ENCODE data around the gene RAB27A.
A peak's percentile ranks its signal among the peaks of the same experiment; 100 is the strongest.
"Not testable (repeated sequence)": the region's sequence is repeated elsewhere in the genome, so short reads cannot be mapped to it uniquely, and the experiment has no call there.

The RAB27A gene

DNA sequence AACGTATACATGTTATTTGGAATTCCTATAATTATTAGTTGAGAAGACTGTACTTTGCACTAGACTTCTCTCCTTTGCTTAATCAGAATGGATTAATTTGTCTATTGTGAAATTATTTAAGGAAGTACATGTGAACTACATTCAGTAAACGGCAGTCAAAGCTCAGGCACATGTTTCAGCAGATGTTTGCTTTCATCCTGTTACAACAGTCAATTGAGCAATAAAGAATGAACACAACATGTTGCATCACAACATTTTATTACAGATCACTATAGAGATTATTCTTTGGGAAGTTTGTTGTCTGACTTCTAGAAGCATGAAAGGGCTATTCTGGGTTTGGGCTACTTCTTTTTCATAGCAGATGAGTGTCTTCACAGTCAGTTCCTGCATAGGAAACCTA, 39.2 kb downstream of the RAB27A start:
- DNase-seq, result peak; percentile 15

DNA sequence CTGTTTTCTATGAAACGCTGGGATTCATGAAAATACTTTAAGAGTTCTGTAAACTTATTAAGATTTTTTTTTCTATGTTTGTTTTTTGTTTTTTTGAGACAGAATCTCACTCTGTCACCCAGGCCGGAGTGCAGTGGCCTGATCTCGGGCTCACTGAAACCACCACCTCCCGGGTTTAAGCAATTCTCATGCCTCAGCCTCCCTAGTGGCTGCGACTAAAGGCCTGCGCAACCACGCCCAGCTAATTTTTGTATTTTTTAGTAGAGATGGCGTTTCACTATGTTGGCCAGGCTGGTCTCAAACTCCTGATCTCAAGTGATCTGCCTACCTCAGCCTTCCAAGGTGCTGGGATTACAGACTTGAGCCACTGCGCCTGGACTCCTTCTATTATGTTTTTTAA, 39.7 kb downstream of the RAB27A start:
- DNase-seq, result not testable (repeated sequence)

DNA sequence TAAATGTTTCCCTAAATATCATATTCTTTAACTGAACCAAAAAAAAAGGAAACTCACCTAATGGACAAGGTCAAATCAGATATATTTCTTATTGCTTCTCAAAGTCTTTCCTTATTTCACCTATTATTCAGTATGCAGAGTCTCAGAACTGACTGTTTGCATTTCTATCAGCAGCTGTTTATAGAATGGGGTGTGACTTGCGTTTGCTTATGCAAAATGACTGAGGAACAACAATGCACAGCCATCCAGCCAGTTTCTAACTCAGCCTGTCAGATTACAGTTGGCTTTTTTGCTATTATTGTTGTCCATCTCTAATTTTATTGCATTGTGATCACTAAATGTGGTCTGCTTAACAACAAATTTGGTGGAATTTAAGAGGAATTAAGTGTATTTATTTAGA, 40.7 kb downstream of the RAB27A start:
- no peak for DNase-seq

DNA sequence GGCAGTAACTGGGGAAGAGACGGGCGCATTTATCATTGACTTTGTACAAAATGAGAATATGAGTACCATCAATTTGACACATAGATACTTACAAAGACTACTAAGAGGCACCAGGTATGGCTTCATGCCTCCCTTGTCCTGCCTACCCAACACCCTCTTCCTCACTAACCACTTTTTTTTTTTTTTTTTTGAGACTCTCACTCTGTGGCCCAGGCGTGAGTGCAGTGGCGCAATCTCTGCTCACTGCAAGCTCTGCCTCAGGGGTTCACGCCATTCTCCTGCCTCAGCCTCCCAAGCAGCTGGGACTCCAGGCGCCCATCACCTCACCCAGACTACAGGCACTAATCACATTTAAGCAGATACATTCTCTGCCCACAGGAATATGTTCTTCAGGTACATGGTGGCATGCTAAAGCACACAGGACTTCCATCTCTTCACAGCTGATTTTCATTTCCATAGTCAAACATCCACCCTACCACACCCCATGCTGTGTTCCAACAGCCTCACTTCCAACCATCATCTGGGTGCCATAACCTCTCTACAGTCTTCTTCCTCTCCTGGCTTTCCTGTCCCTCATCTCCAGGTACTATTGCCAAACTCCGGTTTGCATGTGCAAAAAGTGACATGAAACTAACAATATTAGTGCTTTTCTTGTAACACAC, 41.7 kb downstream of the RAB27A start:
- DNase-seq, result no peak

DNA sequence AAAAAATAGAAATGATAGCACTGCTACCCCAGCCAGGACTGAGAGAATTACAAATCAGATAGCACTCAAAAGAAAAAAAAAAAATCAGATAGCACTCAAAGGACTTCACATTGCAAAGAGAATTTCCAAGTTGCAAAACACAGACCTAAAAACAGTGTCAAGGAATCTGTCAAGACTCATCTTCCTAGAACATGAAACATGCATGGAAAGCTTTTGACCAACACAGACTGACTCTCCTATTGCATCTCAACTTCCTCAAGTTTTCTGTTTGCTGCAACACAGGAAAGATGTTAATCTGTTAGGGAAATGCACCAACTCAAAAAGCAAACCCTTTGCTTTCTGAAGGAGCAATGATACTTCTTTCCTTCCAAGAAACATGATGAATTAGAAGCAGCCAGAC, 42.3 kb downstream of the RAB27A start:
- no peak for DNase-seq

DNA sequence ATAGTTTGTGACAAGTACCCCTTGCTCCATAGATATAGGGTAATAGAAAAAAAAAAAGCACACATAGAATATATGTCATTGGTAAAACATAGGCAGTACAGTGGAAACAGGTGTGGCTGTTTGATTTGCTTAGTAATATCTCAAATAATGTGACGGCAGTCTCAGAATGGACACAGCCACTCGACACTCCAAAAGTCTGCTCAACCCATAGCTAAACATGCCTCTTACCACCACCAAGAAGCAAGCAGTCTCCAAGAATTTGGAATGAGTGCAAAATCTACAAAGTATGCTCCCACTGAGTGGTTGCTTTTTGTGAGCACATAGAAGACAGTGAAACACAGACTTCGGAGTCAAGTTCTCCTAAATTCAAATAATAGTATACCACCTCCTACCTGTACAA, 43.0 kb downstream of the RAB27A start:
- DNase-seq, result no peak

DNA sequence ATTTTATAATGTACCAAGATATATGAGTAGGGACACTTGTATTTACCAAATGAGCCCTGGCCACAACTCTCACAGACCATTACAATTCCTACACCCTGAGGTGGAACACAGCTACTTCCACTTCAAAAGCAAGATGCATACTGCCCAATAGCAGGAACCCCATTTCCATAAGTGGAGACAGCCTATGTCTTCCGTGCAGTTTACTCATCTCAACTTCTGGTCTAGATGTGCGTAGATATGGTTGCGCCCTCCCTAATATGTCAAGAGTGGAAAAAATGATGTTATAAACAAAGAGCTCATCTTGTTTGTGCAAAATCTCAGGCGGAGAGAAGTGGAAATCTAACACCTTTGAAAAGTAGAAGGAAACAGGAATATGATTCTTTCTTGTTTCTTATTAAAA, 44.6 kb downstream of the RAB27A start:
- no peak for DNase-seq

DNA sequence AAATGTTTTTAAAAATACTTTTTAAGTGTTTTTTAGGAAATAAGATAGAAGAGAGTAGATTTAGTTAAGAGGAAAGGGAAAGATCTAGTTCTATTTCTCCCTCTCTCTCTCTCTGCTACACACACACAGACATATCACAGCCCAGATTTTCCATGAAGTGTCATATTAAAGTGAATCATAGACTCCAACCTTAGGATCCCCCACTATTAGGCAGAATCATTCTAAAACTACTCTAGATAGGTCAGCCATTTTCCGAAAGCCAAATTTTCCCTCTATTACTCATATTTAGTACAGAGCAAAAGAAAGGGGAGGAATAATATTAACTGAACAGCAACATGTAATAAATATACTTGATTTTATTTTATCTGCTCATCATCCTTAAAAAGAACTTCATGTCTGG, 47.7 kb downstream of the RAB27A start:
- peak; percentile 44 for DNase-seq

DNA sequence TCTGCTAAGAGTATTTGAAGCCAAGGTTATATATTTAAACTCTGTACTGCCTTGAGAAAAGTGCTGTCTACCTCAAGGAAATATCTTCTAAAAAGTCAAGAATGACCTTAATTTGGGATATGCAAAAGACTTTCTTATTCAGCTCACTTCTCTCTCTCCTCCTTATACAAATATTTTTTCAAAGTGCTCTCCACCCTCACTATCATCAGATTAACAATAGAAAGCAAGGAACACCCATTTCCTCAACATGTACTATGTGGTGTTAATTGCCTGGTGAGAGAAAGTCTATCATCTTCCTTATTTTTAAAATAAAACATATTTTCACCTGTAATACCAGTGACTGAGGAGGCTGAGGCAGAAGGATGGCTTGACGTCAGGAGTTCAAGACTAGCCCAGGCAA, 48.4 kb downstream of the RAB27A start:
- no peak for DNase-seq

DNA sequence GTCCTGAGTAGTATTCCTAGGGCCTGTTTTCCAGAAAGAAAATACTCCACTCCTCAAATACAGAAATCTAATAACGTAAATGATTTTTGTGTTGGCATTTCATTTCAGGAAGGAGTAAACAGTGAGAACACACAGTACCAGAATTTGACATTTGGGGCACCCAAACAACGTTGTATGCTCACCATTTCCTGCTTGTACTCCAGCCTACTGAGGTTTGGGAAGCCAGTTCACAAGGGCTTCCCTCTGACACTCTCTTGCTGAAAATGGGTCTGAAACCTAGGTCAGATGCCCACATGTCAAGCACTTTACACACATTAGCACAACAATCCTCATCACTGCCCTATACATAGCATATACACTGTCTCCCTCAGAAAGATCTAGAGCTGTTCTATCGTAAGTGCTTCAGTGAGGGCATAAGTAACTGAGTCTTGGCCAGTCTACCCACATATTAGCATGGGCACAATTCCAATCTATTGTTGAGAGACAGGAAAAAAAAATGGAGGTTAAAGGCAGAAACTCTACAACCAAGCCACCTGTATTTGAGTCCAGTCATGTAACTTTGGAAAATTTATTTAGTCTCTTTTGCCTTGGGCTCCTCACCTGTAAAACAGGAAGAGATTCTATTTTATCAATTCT, 49.4 kb downstream of the RAB27A start:
- no peak for DNase-seq

DNA sequence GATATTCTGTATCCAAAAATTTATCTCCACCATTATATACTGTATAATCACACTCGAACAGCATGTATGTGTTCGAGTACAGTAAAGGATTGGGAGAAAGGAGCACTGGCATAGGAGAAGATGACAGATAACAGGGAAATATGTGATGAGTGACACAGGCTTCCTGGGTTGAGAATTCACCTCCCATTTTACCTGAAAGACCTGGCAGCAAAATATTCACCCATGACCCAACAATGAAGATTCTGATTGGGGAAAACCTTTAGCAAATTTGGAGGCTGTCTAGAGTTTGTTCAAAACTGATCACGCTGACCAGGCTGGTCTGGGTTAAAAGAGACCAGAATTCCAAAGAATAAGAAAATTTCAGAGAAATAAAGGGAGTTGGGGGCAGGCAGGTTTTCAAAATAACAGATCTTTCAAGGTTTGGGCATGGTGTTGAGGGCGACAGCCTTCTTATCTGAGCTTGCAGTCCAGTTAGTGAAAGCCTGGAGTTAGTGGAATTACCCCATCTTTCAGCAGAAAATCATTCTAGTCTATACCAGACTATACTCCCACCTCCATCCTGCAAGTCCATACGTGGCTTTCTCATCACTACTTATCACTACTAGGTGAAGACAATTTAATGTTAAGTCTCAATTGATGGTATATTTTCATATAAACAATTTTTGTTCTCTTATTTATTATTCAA, 50.0 kb downstream of the RAB27A start:
- no peak for DNase-seq

DNA sequence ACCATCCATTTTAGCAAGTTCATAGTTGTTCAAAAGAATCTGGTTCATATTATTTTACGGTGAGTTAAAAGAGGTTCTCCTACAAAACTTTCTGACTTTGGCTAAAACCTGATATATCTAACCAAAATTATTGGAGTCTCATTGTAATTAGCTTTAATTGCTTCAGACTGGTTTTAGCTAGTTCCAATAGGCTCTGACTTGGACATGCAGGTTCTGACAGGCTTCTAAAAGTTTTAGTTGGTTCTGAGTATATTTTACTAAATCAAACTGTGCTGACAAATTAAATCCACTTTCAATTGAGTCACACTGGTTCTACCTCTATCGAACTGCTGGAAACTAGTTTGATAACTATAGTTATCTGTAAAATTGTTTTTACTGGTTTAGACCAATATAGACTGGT, 50.7 kb downstream of the RAB27A start:
- no peak for DNase-seq

DNA sequence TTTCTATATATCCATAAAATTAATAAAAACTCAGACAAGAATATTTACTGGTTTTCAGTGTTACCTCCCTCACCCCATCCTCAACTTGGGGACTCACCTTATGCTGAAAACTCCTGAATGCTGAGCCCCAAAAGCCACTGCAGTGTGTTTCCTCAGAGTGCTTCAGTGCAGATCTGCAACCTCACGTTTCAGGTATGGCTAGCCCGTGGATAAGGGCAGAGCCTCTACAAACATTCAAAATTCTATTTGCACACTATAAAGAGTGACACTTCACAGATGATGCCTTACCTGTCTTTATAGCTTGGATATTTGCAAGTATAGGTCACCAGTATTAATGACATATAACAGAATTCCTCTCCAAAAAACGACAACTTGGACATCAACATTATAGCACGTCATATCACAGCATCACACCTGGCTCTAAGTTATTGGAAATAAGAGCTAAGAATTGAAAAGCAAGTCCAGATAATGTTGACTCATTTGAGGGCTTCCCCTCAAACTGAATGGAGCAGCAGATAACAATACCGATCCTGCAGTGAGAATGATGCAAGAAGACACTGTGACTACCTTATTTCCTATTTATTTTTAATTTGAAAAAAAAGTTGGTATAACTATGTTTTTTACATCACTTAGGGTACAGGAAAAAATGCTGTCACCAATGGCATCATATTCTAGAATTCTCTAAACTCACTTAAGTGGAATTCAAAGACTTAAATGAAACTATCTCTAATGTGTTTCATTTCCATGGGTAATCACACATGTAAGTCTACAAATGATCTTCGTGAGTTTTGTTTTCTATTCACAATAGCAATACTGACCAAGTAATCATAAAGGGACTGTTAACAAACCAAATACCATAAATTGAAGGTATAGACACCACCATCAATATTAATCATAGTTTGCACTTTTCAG, 52.1 kb downstream of the RAB27A start:
- no peak for DNase-seq

DNA sequence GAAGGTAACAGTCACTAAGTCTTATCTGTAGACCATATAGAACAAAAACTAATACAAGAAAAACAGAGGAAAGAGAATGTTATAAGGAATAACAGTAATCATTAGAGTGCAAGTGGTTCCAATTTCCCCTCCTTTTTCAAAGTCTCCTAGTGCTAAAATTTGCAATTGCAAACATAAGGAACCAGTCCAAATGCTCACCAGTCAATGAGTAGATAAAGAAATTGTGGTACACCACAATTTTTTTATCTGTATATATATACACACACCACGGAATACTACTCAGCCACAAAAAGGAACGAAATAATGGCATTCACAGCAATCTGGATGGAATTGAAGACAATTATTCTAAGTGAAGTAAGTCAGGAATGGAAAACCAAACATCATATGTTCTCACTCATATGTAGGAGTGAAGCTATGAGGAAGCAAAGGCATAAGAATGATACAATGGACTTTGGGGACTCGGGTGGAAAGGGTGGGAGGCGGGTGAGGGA, 54.0 kb downstream of the RAB27A start:
- DNase-seq, result no peak

DNA sequence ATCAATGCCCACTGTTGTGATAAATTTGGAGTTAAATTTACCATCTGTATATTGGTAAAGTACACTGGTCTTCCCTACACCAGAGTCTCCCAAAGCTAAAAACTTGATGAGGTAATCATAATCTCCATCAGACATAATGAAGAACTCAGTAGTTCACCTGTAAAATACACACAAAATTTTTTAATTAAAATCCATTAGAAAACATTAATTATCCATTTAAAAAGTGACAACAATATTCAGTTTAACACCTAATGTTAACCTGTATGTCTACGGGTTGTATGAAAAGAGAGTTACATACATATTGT, 54.9 kb downstream of the RAB27A start:
- no peak for DNase-seq

DNA sequence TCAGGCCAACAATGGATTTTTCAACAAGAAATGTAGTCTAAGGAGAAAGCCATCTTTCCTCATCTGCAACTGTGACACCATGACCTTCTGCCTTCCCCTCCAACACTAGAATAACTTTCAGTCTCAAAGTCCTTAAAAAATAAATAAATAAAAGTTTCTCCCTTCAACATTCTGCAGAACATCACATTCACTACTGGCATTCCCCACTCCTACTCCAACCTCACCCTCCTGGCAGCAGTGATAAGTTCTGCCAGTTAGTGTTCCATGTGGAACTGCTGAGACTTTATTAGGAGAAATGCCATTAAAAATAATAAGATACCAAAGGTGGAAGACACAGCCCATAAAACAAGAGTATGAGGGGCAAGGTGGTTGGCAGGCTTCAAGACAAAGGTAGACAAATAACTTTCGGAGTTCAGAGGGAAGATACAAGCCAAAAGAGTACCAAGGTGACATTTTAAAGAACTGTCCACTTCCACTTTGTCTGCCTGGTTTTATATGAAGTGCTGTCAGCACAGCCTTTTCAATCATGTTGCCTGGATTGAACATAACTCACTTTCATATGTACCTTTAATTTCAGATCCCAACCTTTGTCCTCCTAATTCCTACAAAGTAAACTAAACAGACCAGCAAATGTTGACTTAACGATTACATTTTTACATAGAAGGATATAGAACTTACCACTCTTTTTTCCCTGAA, 55.4 kb downstream of the RAB27A start:
- no peak for DNase-seq

DNA sequence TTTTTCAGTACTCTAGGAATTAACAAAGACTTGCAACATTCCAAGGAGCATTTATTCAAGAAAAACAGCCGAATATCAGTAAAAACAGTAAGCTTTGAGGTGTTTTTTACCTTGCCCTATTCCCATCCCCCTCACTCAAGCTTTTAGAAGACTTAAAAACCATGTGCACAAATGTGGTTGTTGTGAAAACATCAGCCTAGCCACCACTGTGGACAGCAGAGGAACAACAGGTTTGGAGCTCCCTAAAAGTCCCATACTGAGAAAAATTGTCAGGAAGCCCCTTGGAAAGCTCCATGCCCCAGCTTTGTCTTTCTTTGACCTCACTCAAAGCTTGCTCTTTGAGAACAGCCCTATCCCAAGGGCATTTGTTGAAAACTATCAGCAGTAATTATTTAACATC, 58.2 kb downstream of the RAB27A start:
- no peak for DNase-seq

DNA sequence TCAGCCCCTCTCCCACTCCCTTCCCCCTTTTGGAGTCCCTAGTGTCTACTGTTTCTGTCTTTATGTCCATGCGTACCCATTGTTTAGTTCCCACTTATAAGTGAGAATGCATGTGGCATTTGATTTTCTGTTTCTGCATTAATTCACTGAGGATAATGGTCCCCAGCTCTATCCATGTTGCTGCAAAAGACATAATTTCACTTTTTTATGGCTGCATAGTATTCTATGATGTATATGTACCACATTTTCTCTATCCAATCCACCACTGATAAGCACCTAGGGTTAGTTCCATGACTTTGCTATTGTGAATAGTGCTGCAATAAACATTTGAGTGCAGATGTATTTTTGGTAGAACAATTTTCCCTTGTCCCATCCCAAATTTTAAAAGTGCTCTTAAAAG, 58.7 kb downstream of the RAB27A start:
- DNase-seq, result no peak

DNA sequence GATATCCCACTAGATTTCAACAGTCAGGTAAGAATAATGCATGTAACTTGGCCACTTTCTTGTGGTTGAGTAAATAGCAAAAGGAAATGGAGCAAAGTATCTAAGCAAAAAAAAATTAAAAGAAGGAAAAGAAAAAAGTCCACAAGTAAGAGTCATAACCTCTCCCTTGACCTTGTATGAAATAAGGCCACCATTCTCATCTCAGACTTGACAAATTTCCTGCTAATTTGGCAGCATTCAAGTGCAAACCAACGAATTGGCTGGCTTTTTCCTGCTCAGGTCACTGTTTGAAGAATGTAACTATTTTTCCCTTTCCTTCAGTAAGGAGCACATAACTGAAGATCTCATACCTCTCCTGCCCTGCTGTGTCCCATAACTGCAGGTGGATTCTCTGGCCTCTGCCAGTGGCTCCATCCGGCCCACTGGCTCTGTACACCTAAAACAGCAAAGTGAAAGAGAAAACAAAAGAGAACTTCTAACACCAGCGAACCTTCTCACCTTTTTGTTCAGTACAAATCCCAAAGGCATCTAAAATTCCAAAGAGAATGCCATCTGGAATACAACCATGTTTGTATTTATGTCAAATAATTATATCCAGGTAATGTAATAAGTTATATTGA, 59.5 kb downstream of the RAB27A start:
- DNase-seq, result no peak

DNA sequence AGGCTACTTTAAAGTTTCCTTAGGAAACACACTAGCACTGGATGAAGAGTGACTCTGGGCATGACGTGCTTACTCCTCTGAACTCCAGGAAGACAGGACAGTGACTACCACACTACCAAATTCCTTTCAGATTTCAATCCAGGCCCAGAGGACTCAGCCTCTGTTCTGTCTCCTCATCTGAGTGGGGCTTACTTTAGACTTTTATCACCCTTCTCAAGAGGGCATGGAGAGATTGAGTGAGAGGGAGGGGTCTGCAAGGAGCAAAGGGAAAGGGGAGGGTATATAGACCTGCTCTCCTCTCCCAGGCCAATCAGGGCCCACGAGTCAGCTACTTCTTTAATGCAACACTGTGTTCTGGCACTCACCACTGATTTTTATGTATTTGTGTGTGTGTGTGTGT, 63.5 kb downstream of the RAB27A start:
- no peak for DNase-seq

DNA sequence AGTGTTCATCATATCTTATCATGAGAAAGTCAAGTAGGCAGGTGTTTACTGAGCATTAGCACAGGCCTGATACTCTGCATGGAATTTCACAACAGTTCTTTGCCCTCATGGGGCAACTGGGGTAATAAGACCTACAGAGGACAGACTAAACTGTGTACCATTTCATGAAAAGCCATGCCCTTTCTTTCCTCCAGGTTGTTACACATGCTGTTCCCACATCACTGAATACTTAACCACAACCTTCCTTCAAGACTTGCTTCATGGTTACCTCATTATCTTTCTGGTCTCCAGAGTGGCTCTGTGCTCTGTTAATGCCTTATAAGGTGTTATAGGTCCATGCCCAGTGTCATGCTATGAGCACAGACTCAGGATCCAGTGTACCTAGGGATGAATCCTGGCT, 64.7 kb downstream of the RAB27A start:
- DNase-seq, result no peak

DNA sequence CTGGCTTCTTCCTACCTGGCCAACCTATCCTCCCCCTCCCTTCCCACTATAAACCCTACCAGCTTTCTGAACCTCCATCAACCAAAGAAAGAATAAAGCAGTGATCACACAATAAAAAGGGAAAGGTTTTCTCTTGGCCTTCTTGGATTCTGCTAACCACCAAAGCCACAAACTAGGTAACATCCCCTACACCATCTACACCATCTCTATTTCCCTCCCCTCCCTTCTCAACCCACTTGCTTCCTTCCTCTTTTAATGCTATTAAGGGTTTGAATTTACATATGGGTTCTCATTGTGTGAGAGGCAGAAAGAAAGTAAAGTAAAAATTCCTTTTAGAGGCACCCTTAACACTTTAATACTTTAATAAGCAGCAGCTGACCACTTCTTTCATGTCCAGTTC, 67.0 kb downstream of the RAB27A start:
- DNase-seq, result no peak

All from fibroblast of skin of scalp (primary cell).